A673 (cell line): ENCODE measurements around the gene FNDC3B.

Experiments used
- EZH2 ChIP-seq: fragments of 200-600 bp; sonication (generic); IDR thresholded peaks from 2 replicates; pipeline ENCODE4 v1.6.1; 2017; ENCODE audit warnings: borderline replicate concordance, low read depth, mild to moderate bottlenecking, mixed read lengths, antibody characterized with exemption, low read length; ENCODE audit not compliant: poor library complexity, severe bottlenecking
- TF ChIP-seq, protein P1 (sequence below): fragments of 300-800, 200-600 bp; sonication (generic); conservative IDR thresholded peaks from 2 replicates; pipeline ENCODE4 v1.5.1; 2017; ENCODE audit warnings: low read depth, mild to moderate bottlenecking, antibody characterized with exemption, low read length, moderate library complexity, mixed read lengths

DNA sequence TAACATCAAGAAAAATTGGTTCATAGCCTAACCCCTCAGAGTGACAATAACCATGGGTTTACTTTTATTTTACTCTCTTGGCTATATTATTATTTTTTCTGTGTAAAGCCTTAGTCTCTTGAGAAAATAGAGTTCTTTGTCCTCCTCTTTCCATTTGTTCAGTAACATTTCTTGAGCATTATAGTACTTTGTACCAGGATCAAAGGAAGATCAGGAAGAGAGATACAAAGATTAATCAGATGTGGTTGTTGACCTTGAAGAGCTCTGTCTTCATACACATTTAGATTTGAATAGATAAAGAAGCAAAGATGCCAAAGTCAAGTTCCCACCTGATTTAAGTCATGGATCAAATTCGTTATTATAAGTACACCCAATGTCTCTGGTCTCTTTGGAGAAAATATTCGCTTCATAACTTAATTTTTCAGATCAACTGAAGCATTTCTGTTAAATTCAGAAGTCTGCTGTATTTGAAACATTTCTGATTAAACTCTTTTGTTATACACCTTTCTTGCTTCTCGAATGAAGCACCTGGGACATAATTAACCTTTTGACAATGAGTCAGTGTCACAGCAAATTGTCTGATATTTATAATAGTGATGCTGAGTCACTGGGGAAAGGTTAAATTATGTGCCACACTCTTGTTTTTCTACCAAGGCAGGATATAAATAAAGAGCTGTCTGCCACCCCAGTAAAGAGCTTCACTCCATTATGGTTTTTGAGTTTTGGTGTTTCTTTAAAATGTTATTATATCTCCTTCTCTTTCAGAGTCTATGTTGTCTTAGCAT lies 308.7 kb downstream of the FNDC3B start:
- TF ChIP-seq, protein P1, sequence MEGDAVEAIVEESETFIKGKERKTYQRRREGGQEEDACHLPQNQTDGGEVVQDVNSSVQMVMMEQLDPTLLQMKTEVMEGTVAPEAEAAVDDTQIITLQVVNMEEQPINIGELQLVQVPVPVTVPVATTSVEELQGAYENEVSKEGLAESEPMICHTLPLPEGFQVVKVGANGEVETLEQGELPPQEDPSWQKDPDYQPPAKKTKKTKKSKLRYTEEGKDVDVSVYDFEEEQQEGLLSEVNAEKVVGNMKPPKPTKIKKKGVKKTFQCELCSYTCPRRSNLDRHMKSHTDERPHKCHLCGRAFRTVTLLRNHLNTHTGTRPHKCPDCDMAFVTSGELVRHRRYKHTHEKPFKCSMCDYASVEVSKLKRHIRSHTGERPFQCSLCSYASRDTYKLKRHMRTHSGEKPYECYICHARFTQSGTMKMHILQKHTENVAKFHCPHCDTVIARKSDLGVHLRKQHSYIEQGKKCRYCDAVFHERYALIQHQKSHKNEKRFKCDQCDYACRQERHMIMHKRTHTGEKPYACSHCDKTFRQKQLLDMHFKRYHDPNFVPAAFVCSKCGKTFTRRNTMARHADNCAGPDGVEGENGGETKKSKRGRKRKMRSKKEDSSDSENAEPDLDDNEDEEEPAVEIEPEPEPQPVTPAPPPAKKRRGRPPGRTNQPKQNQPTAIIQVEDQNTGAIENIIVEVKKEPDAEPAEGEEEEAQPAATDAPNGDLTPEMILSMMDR, result no peak
- TF ChIP-seq EZH2, result no peak
